Activated CD4-positive, alpha-beta T cell treated with anti-CD3 and anti-CD28 coated beads, Interleukin-2, amount 50 U/mL, for 16 hours (primary cell): Measurements from ENCODE around the gene CSTPP1.
"Not testable (repeated sequence)": the region's sequence is repeated elsewhere in the genome, so short reads cannot be mapped to it uniquely, and the experiment has no call there.

Experiments
- DNase-seq: peaks from one replicate; pipeline ENCODE4 v3.0.0-alpha.2; 2020

CSTPP1 gene

DNA sequence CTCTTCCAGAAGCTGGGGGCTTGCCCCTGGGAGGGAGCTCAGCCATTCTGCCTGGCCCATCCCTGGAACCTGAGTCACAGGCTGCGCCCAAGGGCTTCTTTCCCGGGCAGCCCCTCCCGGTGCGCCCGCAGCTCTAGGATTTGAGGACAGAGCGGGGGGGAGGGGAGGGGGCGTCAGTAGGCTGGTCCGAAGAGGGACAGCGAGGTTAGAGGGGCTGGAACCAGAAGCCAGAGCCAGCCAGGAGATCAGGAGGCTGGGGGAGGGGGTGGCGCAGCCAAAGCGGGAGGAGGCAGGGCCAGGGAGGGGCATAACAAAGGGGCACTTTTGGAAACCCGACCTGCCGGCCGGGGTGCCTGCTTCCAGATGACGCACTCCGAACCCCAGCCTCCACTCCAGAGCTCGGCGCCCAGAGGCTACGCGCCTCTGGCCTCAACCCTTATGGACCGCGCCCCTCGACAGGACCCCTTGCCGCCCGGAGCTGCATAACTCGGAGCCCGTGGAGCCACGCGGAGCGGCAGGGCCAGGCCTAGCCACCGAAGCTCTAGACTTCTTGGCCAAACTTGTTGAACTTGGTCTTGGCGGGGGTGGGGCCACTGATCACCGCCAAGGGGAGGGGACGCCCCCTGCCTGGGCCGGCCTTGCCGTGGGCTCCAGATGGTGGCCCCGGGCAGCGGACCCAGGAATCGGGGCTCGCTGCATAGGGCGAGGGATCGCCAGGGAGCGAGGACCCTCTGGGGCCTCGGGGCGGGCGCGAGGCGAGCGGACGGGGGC lies 248.9 kb downstream of the CSTPP1 start:
- no peak for DNase-seq

DNA sequence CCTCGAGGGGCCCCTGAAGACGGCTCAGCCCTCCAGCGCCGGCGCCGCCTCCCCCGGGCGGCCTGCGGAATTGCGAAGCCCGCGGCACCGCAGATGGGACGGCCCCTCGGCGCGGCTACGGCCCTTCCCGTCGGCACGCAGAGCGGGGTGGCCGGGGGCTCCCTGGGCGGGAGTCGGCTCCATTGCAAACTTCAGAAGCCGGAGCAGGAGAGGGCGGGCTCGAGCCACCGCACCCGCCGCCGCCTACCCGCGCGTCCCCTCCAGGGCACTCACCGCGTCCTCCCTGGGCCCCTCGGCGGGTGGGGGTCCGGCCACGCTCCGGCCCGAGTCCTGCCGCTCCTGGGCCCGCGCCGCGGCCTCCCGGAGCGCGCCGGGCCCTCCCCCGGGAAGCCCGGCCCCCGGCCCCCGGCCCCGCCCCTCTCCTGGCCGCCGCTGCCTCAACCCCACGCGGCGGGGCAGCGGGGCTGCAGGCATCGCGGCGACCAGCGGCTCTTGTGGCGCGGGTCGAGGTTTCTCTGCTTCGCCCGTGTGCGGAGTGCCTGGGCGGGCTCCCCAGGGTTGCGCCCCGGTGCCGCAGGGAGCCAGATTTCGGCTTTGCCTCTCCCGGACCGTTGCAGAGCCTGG lies 249.6 kb downstream of the CSTPP1 start, which contains the start of gene PACSIN3:
PACSIN3 (minus strand) TSS at position 359 of the 624 bp plus-strand sequence. CDS start 3,707 bp downstream, outside the sequence.
- DNase-seq, result peak; percentile 26

DNA sequence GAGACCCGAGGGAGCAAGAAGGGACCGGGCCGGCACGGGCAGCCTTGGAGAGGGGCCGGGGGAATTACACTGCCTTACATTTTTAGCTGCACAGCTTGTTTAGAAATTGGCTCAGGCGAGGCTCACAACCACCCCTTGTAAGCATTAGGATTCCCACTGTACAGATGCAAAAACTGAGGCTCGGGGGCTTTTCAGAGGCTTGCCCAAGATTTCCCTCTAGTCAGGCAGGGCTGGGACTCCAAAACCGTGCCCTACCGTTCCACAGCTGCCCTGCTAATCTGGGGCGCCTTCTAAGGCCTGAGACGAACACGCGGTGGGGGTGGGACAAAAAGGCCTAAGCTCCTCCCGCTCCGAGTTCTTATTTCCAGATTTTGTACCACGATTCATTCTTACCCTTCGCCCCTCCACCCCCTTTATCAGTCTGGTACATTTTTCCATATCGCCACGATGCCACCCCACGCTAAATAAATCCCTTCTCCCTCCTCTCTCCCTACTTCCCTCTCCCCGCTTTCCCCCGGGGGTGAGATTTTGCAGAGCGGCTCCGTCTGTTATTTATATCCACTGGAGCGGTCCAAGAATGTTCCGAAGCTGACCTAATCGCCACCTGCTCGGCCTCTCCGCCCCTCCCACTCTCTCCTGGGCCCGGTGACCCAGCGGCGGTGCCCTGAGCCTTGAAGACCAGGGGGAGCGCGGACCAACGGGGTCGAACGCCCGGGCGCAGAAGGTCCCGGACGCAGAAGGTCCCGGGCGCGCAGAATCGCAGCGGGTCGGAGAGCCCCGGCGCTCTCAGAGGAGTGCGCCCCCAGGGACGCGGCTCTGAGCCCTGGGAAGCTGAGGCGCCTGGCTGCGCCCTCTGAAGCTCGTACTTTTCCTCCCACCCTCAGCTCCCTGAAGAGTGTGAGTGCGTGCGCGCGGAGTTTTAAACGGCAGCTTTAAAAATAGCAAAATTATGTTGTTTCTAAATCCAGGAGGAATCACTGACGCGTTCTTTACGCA lies 250.4 kb downstream of the CSTPP1 start:
- peak; percentile 34 for DNase-seq

DNA sequence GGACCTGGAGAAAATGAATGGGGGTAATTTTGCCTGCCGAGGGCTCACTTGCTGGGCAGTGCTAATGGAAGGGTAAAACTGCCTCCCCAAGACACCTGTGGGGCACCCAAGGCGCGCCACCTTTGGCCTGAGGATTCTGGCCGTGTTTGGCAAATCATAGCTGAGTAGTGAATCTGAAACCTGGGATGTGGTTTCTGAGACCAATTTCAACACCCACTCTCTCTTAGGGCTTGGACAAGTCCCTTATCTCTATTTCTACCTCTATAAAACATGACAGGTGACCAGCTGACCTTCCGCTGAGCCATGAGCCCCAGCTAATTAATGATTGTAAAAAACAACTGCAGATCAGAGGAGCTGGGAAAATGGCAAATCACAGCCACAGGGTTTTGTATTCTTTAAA lies 251.2 kb downstream of the CSTPP1 start:
- DNase-seq, result no peak

DNA sequence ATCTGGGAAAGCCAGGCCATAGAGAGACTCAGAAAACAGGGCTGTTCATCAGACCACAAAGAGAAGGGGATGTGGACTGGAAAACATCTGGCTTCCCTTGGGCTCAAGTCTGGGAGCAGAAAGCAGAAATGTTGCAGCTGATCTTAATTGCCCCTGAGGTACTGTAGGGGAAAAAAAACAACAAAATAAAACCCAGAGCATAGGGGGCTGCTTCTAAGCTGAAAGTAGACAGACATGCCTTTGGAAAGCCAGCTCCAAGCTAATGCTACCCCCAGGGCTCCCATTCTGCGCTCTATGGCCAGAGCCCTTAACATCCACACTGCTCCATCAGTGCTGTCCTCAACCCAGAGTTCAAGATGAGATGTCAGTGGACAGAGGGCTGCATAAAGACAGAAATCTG lies 251.7 kb downstream of the CSTPP1 start:
- DNase-seq, result no peak

DNA sequence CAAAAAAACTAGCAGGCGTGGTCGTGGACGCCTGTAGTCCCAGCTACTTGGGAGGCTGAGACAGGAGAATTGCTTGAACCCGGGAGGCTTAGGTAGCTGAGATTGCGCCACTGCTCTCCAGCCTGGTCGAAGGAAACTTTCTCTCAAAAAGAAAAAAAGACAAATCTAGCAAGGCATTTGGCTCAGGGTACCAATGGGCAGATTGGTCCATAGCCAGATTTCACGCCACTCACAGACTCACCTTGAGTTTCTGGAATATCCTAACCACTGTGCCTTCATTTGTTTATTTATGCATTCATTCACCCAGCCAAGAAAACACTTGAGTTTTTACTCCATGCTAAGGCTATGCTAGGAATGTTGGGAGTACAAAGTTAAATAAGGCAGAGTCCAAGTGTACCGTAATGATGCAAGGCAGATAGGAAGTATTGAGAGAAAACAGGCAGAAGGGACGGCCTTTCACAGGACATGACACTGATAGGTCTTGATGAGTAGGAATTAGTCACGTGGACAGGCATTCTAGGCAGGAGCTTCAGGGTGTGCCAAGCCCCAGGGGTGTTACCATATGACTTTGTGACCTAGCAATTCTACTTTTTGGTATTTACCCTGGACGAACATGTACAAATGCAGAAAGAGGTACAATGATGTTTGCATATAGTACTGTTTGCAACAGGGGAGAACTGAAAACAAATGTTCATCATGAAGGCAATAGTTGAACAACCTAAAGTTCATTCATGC lies 252.7 kb downstream of the CSTPP1 start:
- no peak for DNase-seq

DNA sequence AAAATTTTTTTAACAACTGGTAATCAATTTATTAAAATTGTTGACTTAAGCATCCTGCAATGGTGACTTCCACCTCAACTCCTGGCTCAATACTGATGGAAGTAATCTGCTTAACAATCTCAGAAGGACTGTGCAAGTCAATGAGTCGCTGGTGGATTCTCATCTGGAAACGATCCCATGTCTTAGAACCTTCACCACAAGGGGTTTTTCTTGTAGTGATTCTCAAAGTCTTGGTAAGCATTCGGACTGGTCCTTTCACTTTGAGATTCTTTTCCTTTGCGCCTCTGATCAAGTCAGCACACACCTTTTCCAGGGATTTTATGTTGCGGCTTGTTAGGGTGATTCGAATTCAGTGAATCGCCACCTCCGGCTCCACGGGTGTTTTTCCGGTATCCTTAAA lies 254.6 kb downstream of the CSTPP1 start:
- DNase-seq, result not testable (repeated sequence)

DNA sequence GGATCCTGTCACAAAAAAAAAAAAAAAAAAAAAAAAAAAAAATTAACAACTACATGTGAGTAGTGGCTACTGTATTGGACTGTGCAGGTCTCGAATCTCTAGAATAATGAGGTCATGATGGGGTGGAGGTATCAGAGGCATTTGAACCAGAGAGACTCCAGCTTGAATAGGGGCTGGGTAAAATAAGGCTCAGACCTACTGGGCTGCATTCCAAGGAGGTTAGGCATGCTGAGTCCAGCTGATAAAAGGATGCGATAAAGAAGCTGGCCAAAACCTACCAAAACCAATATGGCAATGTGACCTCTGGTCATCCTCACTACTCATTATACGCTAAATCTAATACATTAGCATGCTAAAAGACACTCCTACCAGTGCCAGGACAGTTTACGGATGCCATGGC lies 255.6 kb downstream of the CSTPP1 start:
- no peak for DNase-seq

DNA sequence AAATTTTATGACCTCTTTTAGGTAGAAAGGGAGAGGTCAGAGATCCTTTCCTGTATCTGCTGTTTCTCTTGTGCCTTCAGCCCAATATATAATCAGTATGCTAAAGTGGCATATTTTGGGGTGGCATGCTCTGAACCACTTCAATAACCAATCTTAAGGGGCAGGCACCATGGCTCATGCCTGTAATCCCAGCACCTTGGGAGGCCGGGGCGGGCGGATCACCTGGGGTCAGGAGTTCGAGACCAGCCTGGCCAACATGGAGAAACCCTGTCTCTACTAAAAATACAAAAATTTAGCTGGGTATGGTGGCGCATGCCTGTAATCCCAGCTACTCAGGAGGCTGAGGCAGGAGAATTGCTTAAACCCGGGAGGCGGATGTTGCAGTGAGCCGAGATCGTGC lies 261.6 kb downstream of the CSTPP1 start:
- DNase-seq, result not testable (repeated sequence)

DNA sequence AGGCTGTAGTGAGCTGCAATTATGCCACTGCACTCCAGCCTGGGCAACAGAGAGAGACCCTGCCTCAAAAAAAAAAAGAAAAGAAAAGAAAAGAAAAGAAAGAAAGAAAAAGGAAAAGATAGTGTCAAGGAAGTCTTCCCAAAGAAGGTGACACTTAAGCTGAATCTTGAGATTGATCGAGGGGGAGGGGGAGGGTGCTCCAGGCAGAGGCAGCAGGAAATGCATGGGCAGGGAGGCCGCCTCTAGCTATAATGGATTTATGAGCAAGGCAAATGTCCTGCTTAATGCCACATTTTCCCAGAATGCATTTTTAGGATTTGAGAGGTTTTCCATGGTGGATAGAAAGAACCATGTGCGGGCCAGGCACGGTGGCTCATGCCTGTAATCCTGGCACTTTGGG lies 264.5 kb downstream of the CSTPP1 start:
- no peak for DNase-seq

DNA sequence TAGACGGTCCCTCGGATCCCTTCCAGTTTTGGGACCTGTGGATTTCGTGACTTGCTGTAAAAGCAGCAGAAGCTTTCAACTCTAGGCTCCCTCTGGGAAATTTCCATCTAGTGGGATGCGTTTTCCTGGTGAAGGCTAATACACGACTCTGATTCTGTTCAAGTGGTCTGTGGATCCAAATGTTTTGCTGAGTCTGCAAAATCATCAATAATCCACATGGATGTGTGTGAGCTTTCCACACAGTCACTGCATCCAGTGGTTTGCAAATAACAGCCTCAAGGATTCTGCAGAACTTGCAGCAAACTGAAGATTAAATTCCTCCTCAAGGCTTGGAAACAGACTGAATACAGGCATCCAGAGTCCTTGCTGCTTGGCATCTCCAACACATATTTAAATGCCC lies 266.0 kb downstream of the CSTPP1 start:
- DNase-seq, result no peak

DNA sequence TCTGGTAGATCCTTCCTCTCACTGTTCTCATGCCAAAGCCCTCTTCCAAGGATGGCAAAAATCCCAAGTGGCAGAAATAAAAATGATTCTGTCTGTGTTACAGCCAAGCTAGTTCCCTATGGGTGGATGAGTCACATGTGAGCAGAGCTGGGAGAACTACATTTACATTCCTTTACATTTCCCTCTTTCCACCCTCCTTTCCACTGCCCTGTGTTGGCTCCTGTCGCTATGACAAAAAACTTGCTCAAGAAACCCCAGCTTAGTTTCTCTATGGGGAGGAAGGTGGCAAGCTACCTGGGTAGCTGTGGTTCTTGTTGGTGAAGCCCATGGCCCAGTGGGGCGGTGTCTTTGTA lies 268.1 kb downstream of the CSTPP1 start:
- no peak for DNase-seq

DNA sequence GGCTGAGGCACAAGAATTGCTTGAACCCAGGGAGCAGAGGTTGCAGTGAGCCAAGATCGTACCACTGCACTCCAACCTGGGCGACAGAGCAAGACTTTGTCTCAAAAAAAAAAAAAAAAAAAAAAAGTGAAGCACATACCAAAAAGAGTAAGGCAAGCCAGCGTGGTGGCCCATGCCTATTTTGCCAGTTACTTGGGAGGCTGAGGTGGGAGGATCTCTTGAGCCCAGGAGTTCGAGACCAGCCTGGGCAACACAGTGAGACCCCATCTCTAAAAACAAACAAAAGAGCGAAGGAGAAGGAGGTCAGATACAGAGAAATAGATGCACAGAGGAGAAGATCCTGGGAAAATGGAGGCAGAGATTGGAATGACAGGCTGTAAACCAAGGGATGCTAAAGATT lies 270.0 kb downstream of the CSTPP1 start:
- not testable (repeated sequence) for DNase-seq

DNA sequence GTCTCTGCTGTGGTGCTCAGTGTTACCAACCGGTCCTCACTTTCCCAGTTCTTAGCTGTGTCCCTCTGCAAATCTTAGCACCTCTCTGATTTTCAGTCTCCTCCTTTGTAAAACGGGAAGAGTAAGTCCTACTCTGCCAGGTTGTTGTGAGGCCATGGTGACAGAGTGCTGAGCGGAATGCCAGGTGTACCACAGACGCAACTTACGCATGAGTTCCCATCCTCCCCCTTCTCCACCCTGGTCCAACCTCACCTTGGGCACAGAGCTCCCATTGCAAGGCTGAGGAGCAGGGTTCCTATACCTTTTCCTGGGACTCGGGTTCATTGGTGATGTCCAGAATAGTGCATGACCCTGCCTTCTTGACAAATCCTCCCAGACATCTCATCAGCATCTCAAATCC lies 270.9 kb downstream of the CSTPP1 start:
- no peak for DNase-seq

DNA sequence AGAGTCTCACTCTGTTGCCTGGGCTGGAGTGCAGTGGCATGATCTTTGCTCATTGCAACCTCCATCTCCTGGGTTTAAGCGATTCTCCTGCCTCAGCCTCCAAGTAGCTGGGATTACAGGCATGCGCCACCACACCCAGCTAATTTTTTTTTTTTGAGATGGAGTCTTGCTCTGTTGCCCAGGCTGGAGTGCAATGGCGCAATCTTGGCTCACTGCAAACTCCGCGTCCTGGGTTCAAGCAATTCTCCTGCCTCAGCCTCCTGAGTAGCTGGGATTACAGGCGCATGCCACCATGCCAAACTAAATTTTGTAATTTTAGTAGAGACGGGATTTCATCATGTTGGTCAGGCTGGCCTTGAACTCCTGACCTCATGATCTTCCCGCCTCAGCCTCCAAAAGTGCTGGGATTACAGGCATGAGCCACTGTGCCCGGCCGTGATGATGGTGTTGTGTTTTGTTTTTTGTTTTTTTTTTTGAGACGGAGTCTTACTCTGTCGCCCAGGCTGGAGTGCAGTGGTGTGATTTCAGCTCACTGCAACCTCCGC lies 271.5 kb downstream of the CSTPP1 start:
- DNase-seq, result not testable (repeated sequence)

DNA sequence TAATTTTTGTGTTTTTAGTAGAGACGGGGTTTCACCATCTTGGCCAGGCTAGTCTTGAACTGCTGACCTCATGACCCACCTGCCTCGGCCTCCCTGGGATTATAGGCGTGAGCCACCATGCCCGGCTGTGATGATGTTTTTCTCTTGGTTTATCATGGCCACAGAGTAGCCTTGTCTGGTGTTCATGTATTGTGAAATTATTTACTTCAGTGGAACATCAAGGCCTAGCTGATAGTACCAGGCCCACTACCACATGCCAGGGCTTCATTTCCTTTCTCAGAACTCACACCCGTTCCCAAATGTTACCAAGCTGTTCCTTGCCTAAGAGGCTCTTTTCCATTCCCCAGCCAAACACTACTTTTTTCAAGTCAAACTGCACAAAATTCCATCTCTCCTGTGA lies 272.1 kb downstream of the CSTPP1 start:
- no peak for DNase-seq
